Measurements from ENCODE around the gene ZNF513.
"Not testable (repeated sequence)": the region's sequence is repeated elsewhere in the genome, so short reads cannot be mapped to it uniquely, and the experiment has no call there.

Gene ZNF513, protein sequence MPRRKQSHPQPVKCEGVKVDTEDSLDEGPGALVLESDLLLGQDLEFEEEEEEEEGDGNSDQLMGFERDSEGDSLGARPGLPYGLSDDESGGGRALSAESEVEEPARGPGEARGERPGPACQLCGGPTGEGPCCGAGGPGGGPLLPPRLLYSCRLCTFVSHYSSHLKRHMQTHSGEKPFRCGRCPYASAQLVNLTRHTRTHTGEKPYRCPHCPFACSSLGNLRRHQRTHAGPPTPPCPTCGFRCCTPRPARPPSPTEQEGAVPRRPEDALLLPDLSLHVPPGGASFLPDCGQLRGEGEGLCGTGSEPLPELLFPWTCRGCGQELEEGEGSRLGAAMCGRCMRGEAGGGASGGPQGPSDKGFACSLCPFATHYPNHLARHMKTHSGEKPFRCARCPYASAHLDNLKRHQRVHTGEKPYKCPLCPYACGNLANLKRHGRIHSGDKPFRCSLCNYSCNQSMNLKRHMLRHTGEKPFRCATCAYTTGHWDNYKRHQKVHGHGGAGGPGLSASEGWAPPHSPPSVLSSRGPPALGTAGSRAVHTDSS

DNA sequence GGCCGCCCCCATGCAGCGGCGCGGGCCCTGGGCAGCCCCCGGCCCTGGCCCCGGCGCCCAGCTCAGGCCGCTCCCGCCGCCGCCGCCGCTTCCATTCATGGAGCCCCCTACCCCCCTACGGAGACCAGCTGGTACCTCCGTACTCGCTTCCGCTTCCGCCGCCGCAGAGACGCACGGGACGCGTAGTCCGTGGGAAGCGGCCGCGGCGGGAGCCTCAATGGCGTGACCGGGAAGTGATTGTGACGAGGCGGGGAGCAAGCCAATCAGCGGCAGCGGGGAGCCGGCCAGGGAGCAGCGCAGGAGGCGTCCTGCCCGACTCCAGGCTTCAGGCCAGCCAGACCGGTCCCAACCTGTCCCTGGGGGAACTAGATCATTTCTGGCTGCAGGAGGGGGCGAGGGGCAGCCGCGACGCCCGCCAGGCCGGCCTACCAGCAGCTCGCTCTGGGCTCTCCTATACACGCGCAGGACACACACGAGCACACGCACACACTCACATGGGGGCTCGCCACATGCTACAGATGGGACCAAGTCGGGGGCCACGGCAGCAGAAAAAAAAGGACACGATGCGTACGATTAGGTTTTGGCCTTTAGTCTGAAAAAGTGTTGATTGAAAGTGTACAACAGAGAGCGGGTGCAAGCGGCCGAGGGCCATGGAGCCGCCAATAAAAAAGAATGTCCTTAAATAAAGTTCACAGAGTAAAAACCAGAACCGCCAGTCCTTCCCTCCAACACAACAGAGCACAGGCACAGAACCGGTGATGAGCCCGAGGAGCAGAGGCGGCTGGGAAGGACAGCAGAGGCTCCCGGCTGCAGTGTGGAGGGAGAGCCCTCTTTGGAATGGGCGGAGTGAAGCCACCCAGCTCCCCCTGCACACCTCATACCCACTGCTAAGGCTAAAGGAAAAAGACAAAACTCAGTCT lies at the start of gene ZNF513:
Gene ZNF513, minus strand, starts transcription at position 109 of the 920 bp plus-strand sequence. CDS start 208 bp downstream, outside the sequence.
- peak; percentile 69 to 96 for DNase-seq

DNA sequence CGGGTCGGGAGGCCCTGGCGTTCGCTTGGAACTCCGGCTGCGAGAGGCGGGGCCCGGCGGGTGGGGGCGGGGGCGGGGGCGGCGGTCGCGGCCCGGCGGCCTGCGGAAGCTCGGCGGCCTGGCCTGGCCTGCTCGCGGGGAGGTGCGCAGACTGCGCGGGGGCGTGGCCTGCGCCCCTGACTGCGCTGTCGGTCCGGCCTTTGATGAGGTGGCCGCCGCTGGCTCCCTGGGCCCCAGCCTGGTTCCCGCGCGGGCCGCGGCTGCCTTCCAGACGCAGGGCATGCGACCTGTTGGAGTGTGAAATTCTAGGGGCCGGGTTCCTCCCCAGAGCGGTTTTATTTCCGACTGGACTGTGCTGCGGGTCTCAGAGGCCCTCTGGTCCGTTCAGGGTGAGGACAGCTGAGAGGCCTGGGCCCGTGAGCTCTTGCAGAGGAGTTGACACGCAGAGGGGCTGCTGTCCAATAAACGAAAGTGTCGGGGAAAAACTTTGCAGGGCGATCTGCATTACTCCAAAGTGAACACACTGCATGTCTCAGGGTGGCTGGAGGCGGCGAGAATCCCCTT lies 48.5 kb upstream of the ZNF513 start:
- peak; percentile 52 to 65 for DNase-seq

DNA sequence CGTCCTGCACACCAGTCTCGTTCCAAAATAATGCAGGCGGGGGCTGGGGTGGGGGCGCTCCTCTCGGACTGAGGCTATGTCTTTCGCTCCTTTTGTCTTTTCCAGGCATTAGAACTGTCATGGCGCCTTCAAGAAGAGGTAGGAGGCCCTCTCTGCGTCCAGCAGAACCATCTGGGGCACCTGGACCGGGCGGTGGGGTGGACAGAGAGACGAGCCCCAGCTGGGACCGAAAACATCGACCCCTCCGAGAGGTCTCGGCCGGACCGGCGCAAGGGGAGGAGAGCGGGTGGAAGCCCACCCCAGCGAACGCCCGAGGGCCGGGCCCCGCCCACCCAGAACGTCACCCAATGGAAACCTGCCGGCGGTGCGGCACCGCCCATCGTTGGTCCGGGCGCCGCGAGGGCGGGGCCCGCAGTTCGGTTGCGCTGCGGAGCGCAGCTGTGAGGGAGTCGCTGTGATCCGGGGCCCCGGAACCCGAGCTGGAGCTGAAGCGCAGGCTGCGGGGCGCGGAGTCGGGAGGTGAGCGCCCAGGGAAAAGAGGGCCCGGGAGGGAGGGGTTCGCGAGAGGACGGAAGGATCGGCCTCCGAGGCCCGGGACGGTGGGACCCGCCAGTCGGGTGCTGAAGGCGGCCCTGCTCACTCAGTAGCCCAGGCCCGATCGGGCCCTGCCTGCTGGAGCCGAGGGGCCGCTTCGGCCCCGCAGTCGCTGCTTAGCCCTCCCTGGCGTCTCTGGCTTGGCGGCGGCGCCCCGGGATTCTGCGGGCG lies 47.9 kb upstream of the ZNF513 start, which contains the start of gene NRBP1:
Gene NRBP1, plus strand, starts transcription at position 419 of the 765 bp plus-strand sequence. CDS start 4,643 bp downstream, outside the sequence.
- DNase-seq: peak; percentile 87 to 94

DNA sequence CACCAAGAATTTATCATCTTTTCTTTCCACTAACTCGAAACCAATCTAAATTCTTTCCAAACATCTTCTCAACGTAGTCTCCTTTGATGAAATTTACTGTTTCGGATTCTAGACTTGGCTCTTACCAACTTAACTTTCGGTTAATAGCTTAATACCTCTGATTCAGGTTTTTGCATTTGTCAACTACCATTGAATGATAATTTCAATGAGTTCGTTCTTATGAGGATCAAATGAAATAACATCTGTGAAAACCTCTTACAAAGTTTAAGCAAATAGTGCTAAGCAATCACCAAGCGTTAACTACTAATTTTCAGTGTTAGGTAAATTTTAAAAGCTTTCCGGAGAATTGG lies 47.3 kb upstream of the ZNF513 start:
- DNase-seq: no peak

DNA sequence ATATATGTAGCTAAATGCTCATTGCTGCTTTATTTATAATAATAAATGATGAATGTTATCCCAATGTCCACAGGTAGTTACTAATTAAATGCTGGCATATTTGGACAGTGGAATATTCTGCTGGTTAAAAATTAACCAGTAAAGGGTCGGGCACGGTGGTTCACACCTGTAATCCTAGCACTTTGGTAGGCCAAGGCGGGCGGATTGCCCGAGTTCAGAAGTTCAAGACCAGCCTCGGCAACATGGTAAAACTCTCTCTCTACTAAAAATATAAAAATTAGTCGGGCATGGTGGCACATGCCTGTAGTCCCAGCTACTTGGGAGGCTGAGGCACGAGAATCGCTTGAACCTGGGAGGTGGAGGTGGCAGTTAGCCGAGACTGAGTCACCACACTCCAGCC lies 44.5 kb upstream of the ZNF513 start:
- DNase-seq: not testable (repeated sequence)

DNA sequence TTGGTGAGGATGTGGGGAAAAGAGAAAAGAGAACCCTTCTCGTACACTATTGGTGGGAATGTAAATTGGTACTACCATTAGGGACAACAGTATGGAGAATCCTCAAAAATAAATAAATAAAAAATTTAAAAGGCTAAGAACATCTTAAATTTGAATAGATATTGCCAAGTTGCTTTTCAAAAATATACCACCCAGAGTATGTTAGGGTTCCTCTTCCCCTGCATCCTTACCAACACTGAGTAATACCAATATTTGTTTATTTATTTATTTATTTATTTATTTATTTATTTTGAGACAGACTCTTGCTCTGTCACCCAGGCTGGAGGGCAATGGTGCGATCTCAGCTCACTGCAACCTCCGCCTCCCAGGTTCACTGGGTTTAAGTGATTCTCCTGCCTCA lies 42.4 kb upstream of the ZNF513 start:
- DNase-seq: no peak

DNA sequence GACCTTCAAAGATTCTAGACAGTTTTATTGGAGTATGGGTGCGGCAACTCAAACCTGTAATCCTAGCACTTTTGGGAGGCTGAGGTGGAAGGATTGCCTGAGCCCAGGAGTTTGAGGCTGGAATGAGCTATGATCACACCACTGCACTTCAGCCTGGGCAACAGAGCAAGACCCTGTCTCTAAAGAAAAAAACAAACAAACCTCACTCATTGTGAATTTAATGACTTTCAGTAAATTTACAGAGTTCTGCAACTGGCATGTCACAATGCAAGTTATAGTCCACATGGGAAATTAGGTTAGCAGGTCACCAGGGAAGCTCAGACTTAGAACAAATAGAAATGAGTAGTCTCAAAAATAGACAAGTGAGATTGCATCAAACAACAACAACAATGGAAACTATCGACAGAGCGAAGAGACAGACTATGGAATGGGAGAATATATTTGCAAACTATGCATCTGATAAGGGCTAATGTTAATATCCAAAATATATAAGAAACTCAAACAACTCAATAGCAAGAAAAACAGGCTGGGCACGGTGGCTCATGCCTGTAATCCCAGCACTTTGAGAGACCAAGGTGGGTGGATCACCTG lies 41.2 kb upstream of the ZNF513 start:
- no peak for DNase-seq

DNA sequence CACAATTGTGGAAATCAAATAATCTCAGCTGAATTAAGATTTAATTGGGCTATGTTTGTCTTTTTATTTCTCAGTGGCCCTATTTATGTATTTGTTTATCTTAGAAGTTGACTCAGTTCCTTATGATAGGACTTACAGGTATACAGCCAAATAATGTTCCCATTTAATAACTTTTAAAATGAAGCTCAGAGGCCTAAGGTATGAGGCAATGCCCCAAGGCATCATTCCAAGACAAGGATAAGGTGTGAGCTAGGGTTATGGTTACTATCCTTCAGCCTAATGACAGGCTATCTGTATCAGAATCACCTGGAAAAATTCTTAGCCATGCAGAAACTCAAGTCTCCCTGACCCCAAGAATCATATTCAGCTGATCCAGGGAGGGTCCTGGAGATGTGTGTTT lies 40.5 kb upstream of the ZNF513 start:
- no peak for DNase-seq

DNA sequence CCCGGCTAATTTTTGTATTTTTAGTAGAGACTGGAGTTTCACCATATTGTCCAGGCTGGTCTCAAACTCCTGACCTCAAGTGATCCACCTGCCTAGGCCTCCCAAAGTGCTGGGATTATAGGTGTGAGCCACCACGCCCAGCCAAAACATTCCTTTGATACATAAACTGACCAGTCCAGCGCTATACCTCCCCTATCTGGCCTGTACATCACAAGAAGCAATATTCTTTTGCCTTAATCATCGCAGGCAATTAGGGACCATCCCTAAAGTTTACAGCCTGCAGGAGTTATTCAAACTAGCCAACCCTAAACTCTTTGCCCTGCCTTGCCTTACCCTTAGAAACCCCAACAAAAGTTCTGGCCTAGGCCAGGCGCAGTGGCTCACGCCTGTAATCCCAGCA lies 35.6 kb upstream of the ZNF513 start:
- DNase-seq: no peak

DNA sequence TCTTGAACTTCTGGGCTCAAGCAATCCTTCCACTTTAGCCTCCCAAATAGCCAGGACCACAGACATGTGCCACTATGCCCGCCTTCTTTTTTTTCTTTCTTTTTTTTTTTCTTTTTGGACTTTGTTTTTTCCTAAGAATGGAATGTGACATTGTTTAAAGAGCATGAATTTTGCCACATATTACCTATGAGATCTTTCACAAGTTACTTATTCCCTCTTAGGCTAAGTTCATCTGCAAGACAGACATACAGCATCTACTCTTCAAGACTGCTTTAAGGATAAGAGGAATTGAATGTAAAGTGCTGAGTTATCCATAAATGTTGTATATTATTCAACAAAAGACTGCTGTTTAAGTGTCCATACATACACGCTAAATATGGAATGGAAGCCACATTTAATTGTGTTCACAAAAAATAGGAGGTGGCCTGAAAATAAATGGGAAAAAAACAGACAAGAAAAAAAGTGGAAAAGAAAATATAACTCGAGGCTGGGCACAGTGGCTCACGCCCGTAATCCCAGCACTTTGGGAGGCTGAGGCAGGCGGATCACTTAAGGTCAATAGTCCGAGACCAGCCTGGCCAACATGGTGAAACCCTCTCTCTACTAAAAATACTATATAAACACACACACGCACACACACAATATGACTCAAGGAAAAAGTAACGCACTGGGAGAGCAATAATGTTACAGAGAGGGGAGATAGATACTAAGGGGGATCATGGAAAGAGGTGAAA lies 32.1 kb upstream of the ZNF513 start:
- no peak for DNase-seq

DNA sequence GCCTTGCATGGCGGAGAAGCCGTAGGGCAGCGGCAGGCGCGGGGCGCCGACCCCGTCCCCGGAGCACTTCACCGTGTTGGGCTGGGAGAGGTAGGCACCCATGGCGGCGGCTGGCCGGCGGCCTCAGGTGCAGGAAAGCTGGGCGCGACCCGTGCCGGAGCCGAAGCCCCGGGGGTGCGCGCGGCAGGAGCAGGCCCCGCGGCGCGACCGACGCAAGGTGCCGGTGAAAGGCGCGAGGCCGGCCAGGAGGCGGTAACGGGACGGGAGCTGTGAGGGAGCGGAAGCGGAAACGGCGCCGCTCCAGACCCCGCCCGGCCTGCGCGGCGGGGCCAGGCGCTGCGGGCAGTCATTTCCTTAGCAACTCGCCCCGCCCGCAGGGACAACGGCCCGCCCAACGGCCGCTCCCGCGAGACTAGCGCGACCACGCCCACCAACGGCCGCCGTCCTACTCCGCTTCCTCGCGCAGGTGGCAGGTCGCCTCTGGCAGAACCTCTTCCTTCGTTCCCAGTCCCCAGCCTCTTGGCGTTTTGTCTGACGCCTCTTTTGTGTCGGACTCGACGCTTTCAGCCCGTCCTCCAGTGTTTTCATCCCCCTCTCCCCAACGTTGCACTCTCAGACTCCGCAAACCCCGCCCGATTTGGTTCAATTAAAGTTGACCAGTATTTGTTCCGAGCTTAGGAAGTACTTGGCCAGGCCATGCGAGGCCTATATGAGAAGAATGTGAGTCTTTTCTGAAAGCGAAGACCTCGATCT lies 29.0 kb upstream of the ZNF513 start, which contains the start of gene PPM1G:
Gene PPM1G, minus strand, starts transcription at position 271 of the 753 bp plus-strand sequence. Its CDS starts 169 bp downstream, at position 102.
- DNase-seq: peak; percentile 97

DNA sequence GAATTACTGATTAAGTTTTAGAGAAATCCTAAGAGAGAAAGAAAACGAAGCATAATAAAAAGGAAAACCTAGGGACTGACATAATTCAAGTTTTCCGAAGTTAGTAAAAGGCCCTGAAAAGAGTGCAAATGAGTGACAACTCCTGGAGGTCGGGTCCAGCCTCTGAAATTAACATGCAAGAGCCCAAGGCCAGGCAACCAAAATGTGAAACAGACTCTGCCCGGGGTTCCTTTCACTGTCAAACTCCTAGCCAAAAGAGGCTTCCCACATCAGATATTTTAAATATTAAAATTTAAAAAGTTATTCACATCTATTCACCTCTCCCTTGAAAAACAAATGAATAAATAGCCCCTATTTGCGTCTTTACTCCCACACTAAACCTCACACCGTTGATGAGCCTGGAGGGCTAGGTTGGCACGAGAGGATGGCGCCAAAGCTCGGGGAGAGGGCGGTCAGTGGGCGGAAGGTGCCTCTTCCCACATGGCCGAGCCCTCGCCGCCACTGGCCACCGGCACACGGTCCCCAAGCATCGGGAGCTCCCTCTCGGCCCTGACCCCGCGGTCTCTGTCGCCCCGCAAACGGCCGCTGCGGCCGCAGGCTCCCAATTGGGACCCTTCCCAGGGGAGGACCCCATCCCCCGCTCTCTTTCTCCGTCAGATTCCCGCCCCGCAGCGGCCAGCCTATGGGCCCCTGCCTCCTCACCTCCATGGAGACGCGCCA lies 28.2 kb upstream of the ZNF513 start:
- no peak for DNase-seq

DNA sequence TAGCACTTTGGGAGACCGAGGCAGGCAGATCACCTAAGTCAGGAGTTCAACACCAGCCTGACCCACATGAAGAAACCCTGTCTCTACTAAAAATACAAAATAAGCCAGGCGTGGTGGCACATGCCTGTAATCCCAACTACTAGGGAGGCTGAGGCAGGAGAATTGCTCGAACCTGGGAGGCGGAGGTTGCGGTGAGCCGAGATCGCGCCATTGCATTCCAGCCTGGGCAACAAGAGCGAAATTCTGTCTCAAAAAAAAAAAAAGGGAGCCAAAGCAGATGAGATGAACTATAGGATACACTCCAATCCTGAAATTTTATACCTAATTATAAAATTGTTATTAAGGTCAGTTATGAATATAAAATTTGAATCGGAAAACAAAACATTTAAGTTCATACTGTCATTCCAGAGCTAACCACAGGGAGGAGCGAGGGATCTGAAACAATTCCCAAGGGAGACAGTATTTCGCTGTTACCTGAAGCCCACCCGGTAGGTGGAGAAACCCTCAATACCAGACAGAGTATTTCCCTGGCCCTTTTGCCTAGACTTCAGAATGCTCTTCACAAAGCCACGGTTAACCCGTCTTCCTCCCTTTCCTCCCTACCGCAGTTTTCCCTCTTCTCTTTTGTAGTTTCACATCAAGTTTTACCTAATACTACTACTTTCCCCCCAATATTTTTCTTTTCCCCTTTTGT lies 27.4 kb upstream of the ZNF513 start:
- DNase-seq: peak in 1 of 2 experiments; percentile 21

DNA sequence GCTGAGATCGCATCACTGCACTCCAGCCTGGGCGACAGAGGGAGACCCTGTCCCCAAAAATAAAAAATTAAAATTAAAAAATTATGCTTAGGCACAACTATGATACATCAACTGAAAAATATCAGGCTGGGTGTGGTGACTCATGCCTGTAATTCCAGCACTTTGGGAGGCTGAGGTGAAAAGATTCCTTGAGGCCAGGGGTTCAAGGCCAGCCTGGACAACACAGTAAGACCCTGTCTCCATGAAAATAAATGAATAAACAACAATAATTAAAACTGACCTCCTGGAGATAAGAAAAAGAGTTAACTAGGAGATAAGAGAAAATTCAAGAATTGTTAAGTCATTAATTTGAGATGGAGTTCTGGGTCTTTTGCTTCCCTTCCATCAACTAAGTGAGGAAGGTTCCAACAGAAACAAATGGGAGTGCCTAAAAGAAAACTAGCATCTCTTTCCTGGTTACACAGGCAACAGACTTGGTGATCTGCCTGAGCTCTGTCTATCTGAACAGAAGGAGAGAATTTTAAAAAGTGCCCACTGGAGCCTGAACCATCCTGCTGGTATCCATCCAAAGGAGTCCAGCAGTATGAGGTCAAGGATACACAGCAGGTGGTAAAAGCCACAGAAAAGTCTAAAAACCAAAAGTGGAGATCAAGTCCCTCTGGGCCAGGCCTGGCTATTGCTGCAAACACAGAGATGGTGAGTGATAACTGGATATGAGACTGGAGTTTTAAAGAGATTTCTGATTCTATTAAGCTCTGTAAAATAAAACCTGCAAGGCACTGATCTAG lies 20.0 kb upstream of the ZNF513 start:
- no peak for DNase-seq

DNA sequence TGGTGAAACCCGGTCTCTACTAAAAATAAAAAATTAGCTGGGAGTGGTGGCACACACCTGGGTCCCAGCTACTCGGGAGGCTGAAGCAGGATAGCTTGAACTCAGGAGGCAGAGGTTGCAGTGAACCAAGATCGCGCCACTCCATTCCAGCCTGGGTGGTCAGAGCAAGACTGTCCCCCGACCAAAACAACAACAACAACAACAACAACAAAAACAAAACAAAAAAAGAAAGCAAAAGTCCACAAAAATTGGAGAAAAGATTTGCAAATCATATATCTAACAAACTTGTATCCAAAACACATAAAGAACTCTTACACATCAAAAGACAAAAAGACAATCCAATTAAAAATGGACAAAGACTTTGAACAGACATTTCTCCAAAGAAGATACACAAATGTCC lies 18.4 kb upstream of the ZNF513 start:
- DNase-seq: no peak

DNA sequence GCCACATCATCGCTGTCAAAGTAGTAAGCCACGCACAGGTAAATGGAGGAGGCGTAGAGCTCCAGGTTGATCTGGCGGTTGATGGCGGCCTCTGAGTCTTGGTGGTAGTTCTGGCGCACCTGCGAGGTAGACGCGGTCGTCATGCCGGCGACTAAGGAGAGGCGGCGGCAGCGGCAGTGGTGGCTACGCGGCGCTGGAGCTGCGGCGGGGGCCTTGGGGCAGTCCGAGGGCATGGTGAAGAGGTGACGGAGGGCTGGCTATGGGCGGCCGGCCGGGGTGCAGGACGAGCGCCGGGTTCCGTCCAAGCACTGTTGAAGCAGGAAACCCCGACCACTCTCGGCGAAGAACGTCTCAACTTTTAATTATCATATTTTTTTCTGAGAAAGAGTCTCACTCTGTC lies 12.7 kb upstream of the ZNF513 start:
- no peak for DNase-seq

DNA sequence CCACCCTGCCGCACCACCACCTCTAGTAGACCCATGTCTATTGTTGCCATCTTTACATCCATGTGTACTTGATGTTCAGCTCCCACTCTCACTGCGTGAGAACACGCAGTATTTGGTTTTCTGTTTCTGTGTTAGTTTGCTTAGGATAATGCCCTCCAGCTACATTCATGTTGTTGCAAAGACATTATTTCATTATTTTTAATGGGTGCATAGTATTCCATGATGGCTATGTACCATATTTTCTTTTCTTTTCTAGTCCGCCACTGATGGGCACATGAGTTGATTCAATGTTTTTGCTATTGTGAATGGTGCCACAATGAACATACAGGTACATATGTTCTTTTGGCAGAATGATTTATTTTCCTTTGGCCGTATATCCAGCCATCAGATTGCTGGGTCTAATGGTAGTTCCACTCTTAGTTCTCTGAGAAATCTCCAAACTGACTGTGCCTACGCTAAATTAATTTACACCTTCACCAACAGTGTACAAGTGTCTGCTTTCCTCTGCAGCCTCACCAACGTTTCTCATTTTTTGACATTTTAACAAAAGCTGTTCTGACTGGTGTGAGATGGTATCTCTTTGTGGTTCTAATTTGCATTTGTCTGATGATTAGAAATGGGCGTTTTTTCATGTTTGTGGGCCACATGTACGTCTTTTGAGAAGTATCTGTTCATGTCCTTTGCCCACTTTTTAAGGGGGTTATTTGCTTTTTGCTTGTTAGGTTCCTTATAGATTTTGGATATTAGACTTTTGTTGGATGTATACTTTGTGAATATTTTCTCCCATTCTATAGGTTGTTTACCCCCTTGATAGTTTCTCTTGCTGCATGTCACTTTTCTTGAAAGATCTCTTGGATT lies 10.5 kb upstream of the ZNF513 start:
- DNase-seq: no peak

Measured in NCI-H187 (cell line).